ENCODE results near the gene SLC38A6. TPM values are rescaled to one million over a fixed set of nuclear protein-coding genes. Genes with fewer than 3 reads are reported as not detected.

Gene SLC38A6
- total and polyA plus RNA-seq, 10 of the 15 experiments (the other 5 are each of a cell fraction or from before 2014, with no cell fraction given): 2.0 to 7.0 (median 3.7) TPM

- in situ Hi-C loops (cut with MboI): no loop called here
- RAD21 ChIA-PET (ENCODE audit: unreplicated experiment): no interaction called here
- no peak overlapping the region for H3K9ac ChIP-seq (ENCODE audit: control insufficient read depth, insufficient read depth, low read length)
- H3K4me1 ChIP-seq (ENCODE audit: control insufficient read depth, insufficient read depth, low read length): no peaks in the 10 kb centered on the region
- no peak overlapping the region for H3K27ac ChIP-seq (ENCODE audit: control insufficient read depth, insufficient read depth)
- DNase-seq (ENCODE audit: low read depth, low spot score): no peak
- no peak for ATAC-seq
- H4K20me1 ChIP-seq (ENCODE audit: control insufficient read depth, insufficient read depth): no peaks in the 10 kb centered on the region
- H3K4me2 ChIP-seq (ENCODE audit: control insufficient read depth, insufficient read depth): no peak overlapping the region
- H3K4me3 ChIP-seq: no peak overlapping the region
- SMC1A ChIA-PET (ENCODE audit: uncharacterized antibody, unreplicated experiment): interaction anchor here (1.6 kb wide), 1 partner anchor 15 kb away, joined by 4 read pairs; no protein-coding TSS in a partner anchor
- POLR2A ChIA-PET: no interaction called here
- intact Hi-C loops (cut with micrococcal nuclease; ENCODE audit: unreplicated experiment): no loop called here
- CTCF ChIA-PET: no interaction called here
- no TSS peak for BruUV-seq (replicated peaks)
- no peaks in the 10 kb centered on the region for H3K79me2 ChIP-seq (ENCODE audit: control insufficient read depth, insufficient read depth, low read length)
- no peak overlapping the region for H2AFZ ChIP-seq (ENCODE audit: control insufficient read depth, low read depth, low read length)
- no peaks in the 10 kb centered on the region for H3K27me3 ChIP-seq (replicated peaks in 1 of 2; ENCODE audit: control insufficient read depth in 2 of 2, insufficient read depth in 2 of 2, low read length in 1 of 2)
- TF ChIP-seq POLR2AphosphoS5 (IDR thresholded peaks at IDR 0.05; ENCODE audit: low read length) (no peak), ESRRA (IDR thresholded peaks at IDR 0.05; ENCODE audit: low read length) (no peak), CHD2 (IDR thresholded peaks at IDR 0.05; ENCODE audit: borderline replicate concordance, low read depth, low read length) (no peak), YBX1 (IDR thresholded peaks at IDR 0.05) (no peak), SP1 (IDR thresholded peaks at IDR 0.05; ENCODE audit: low read depth, low read length) (no peak), CHD4 (IDR thresholded peaks at IDR 0.05) (no peak), SMAD5 (IDR thresholded peaks at IDR 0.05; ENCODE audit: low read depth) (no peak), NR2C2 (IDR thresholded peaks at IDR 0.05; ENCODE audit: borderline replicate concordance, control insufficient read depth, insufficient read length, low read depth) (no peak), HSF1 (IDR thresholded peaks at IDR 0.05; ENCODE audit: low read depth, low read length) (no peak), ZNF622 (IDR thresholded peaks at IDR 0.05) (no peak), JUND (IDR thresholded peaks at IDR 0.05; ENCODE audit: low read depth, low read length) (no peak), TBL1XR1 (IDR thresholded peaks at IDR 0.05; ENCODE audit: low read depth, low read length) (no peak), MTA2 (IDR thresholded peaks at IDR 0.05; ENCODE audit: low read depth) (no peak), BHLHE40 (IDR thresholded peaks at IDR 0.05; ENCODE audit: borderline replicate concordance in 1 of 2, low read depth in 2 of 2, low read length in 1 of 2) (no peak), ZBED1 (IDR thresholded peaks at IDR 0.05; ENCODE audit: borderline replicate concordance) (no peak), TCF3 (IDR thresholded peaks at IDR 0.05; ENCODE audit: borderline replicate concordance, insufficient read depth, low read depth, low read length) (no peak)
- TF ChIP-seq, protein P1, sequence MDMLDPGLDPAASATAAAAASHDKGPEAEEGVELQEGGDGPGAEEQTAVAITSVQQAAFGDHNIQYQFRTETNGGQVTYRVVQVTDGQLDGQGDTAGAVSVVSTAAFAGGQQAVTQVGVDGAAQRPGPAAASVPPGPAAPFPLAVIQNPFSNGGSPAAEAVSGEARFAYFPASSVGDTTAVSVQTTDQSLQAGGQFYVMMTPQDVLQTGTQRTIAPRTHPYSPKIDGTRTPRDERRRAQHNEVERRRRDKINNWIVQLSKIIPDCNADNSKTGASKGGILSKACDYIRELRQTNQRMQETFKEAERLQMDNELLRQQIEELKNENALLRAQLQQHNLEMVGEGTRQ (IDR thresholded peaks at IDR 0.05; ENCODE audit: borderline replicate concordance, low read depth, low read length): no peak
- TF ChIP-seq, protein P2, sequence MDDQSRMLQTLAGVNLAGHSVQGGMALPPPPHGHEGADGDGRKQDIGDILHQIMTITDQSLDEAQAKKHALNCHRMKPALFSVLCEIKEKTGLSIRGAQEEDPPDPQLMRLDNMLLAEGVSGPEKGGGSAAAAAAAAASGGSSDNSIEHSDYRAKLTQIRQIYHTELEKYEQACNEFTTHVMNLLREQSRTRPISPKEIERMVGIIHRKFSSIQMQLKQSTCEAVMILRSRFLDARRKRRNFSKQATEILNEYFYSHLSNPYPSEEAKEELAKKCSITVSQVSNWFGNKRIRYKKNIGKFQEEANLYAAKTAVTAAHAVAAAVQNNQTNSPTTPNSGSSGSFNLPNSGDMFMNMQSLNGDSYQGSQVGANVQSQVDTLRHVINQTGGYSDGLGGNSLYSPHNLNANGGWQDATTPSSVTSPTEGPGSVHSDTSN (IDR thresholded peaks at IDR 0.05; ENCODE audit: insufficient replicate concordance, low read depth, low read length): no peak
- no peak for FAIRE-seq
- H3K36me3 ChIP-seq (ENCODE audit: control insufficient read depth in 2 of 2, insufficient read depth in 2 of 2, low read length in 1 of 2): no peaks in the 10 kb centered on the region
- H3K9me3 ChIP-seq (replicated peaks; ENCODE audit: control insufficient read depth, insufficient read depth, low read length): no peaks in the 10 kb centered on the region; the same call in 2 of the 3 replicates
These were observed 15.6 kb upstream of the SLC38A6 start for GRCh38 chr14:60965402-60965801.
